ENCODE results near the gene MYH14.
"Not testable (repeated sequence)": the region's sequence is repeated elsewhere in the genome, so short reads cannot be mapped to it uniquely, and the experiment has no call there.

MYH14 gene

GRCh38 chr19:50230379-50231351 lies 27.2 kb downstream of the MYH14 start:
- Histone ChIP-seq H3K36me3 (ENCODE audit: low read length) (no peaks in the 10 kb centered on the region), H3K27me3 (ENCODE audit: low read length) (no peaks in the 10 kb centered on the region), H3K79me2 (ENCODE audit: insufficient read depth, low read length) (no peaks in the 10 kb centered on the region), H3K9ac (ENCODE audit: low read length) (no peak overlapping the region), H3K4me2 (ENCODE audit: low read depth, low read length, poor library complexity, severe bottlenecking) (no peak overlapping the region), H2AFZ (ENCODE audit: low read depth, low read length, severe bottlenecking) (no peak overlapping the region), H4K20me1 (ENCODE audit: low read depth, low read length) (no peaks in the 10 kb centered on the region), H3K9me2 (replicated peaks; ENCODE audit: insufficient read depth, low read length) (no peaks in the 10 kb centered on the region), H3K27ac (ENCODE audit: low read depth, low read length) (no peak overlapping the region), H3K4me3 (ENCODE audit: insufficient read depth, low read length, poor library complexity, severe bottlenecking) (no peak overlapping the region), H3F3A (ENCODE audit: insufficient read depth) (no peaks in the 10 kb centered on the region), H3K9me3 (ENCODE audit: insufficient read depth, low read length) (no peaks in the 10 kb centered on the region)
- TF ChIP-seq CTCF (IDR thresholded peaks at IDR 0.05; ENCODE audit: insufficient read depth, low read length, poor library complexity, severe bottlenecking) (no peak), EZH2phosphoT487 (conservative IDR thresholded peaks at IDR 0.05; ENCODE audit: low read length) (no peak)

DNA sequence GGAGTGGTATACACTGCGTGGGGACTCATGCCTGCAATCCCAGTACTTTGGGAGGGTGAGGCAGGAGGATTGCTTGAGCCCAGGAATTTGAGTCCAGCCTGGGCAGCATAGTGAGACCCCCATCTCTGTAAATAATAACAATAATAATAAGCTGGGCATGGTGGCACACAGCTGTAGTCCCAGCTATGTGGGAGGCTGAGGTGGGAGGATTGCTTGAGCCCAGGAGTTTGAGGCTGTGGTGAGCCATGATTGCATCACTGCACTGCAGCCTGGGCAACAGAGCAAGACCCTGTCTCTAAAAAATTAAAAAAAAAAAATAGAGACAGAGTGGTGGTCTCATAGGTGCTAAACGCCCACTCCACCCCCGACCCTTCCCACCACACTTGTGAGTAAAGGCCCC lies 28.0 kb downstream of the MYH14 start:
- not testable (repeated sequence) for H3F3A ChIP-seq (ENCODE audit: insufficient read depth); H4K20me1 ChIP-seq (ENCODE audit: low read depth, low read length); H3K36me3 ChIP-seq (ENCODE audit: low read length); H3K4me2 ChIP-seq (ENCODE audit: low read depth, low read length, poor library complexity, severe bottlenecking); H3K27ac ChIP-seq (ENCODE audit: low read depth, low read length); H3K9ac ChIP-seq (ENCODE audit: low read length); H3K4me3 ChIP-seq (ENCODE audit: insufficient read depth, low read length, poor library complexity, severe bottlenecking); H2AFZ ChIP-seq (ENCODE audit: low read depth, low read length, severe bottlenecking); H3K79me2 ChIP-seq (ENCODE audit: insufficient read depth, low read length); H3K9me3 ChIP-seq (ENCODE audit: insufficient read depth, low read length); H3K9me2 ChIP-seq (replicated peaks; ENCODE audit: insufficient read depth, low read length); H3K27me3 ChIP-seq (ENCODE audit: low read length)

- H3K27me3 ChIP-seq (ENCODE audit: low read length), result no peaks in the 10 kb centered on the region
- no peaks in the 10 kb centered on the region for H3K36me3 ChIP-seq (ENCODE audit: low read length)
- H4K20me1 ChIP-seq (ENCODE audit: low read depth, low read length), result no peaks in the 10 kb centered on the region
- no peak overlapping the region for H2AFZ ChIP-seq (ENCODE audit: low read depth, low read length, severe bottlenecking)
- no peak overlapping the region for H3K4me2 ChIP-seq (ENCODE audit: low read depth, low read length, poor library complexity, severe bottlenecking)
- no peak overlapping the region for H3K4me3 ChIP-seq (ENCODE audit: insufficient read depth, low read length, poor library complexity, severe bottlenecking)
- no peaks in the 10 kb centered on the region for H3K9me2 ChIP-seq (replicated peaks; ENCODE audit: insufficient read depth, low read length)
- TF ChIP-seq CTCF (IDR thresholded peaks at IDR 0.05; ENCODE audit: insufficient read depth, low read length, poor library complexity, severe bottlenecking), result no peak
- TF ChIP-seq EZH2phosphoT487 (conservative IDR thresholded peaks at IDR 0.05; ENCODE audit: low read length), result no peak
- no peaks in the 10 kb centered on the region for H3F3A ChIP-seq (ENCODE audit: insufficient read depth)
- no peak overlapping the region for H3K27ac ChIP-seq (ENCODE audit: low read depth, low read length)
- H3K79me2 ChIP-seq (ENCODE audit: insufficient read depth, low read length), result no peaks in the 10 kb centered on the region
- no peak overlapping the region for H3K9ac ChIP-seq (ENCODE audit: low read length)
- no peaks in the 10 kb centered on the region for H3K9me3 ChIP-seq (ENCODE audit: insufficient read depth, low read length)
These were observed 28.4 kb downstream of the MYH14 start for GRCh38 chr19:50231821-50232220.

DNA sequence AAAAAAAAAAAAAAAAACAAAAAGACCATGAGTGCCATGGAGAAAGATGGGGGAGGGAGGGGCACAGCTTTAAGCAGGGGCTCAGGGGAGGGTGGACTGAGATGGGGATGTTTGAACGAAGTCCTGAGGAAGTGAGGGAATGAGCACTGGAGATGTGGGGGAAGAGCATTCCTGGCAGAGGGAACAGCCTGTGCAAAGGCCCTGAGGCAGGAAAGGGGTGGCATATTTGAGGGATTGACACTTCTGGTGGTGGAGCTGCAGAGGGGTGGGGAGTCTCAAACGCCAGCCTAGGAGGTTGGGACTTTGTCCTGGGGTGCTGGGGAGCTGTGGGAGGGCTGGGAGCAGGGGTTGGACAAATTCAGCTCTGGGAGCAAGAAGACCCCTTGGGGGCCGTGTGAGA lies 29.2 kb downstream of the MYH14 start:
- no peak overlapping the region for H3K4me3 ChIP-seq (ENCODE audit: insufficient read depth, low read length, poor library complexity, severe bottlenecking)
- no peaks in the 10 kb centered on the region for H3K9me2 ChIP-seq (replicated peaks; ENCODE audit: insufficient read depth, low read length)
- no peaks in the 10 kb centered on the region for H3K36me3 ChIP-seq (ENCODE audit: low read length)
- H3K27ac ChIP-seq (ENCODE audit: low read depth, low read length), result no peak overlapping the region
- no peak overlapping the region for H3K9ac ChIP-seq (ENCODE audit: low read length)
- H4K20me1 ChIP-seq (ENCODE audit: low read depth, low read length), result no peaks in the 10 kb centered on the region
- no peaks in the 10 kb centered on the region for H3K9me3 ChIP-seq (ENCODE audit: insufficient read depth, low read length)
- no peak overlapping the region for H2AFZ ChIP-seq (ENCODE audit: low read depth, low read length, severe bottlenecking)
- H3K4me2 ChIP-seq (ENCODE audit: low read depth, low read length, poor library complexity, severe bottlenecking), result no peak overlapping the region
- no peaks in the 10 kb centered on the region for H3K27me3 ChIP-seq (ENCODE audit: low read length)
- TF ChIP-seq EZH2phosphoT487 (conservative IDR thresholded peaks at IDR 0.05; ENCODE audit: low read length) (no peak), CTCF (IDR thresholded peaks at IDR 0.05; ENCODE audit: insufficient read depth, low read length, poor library complexity, severe bottlenecking) (no peak)
- no peaks in the 10 kb centered on the region for H3F3A ChIP-seq (ENCODE audit: insufficient read depth)
- H3K79me2 ChIP-seq (ENCODE audit: insufficient read depth, low read length), result no peaks in the 10 kb centered on the region
